SK-N-SH (cell line): Measurements from ENCODE around the gene TSC22D1. TPM values are rescaled to one million over a fixed set of nuclear protein-coding genes. Genes with fewer than 3 reads are reported as not detected.
A peak's percentile ranks its signal among the peaks of the same experiment; 100 is the strongest.

Source experiments
- CTCF ChIA-PET: fragments of 300-600, 350-600 bp; formaldehyde crosslinking; extraction: SDS; loops from one replicate; lab custom pipeline; 2021; lab: Yijun Ruan, JAX
- POLR2A ChIA-PET: fragments of 350-600 bp; sonication (Branson Sonifier 250); formaldehyde crosslinking; extraction: SDS; loops from one replicate; lab custom pipeline; 2020; ENCODE audit warnings: antibody characterized with exemption, inconsistent platforms; lab: Yijun Ruan, JAX
- DNase-seq: peaks from one replicate; pipeline ENCODE4 v3.0.0; 2012
- H2AFZ ChIP-seq: fragments of 200-600 bp; sonication (generic); 2 replicates; pipeline ENCODE4 v1.8.1; 2016; ENCODE audit warnings: antibody characterized with exemption, mild to moderate bottlenecking, low read depth
- H3F3A ChIP-seq: fragments of 200-600 bp; sonication (generic); replicated peaks from 2 replicates; pipeline ENCODE3; 2016; ENCODE audit warnings: antibody characterized with exemption, mild to moderate bottlenecking; ENCODE audit not compliant: insufficient read depth
- H3K27ac ChIP-seq, 2 experiments: fragments of 200-500 bp in 1 of 2; fragments of 200-600 bp in 1 of 2; sonication (Bioruptor generic) in 1 of 2; sonication (generic), shearing (Covaris generic) in 1 of 2; 2 replicates each; pipeline versions ENCODE4 v1.5.1 to v1.6.1; 2014 to 2016; ENCODE audit warnings: low read depth in 2 of 2, inconsistent platforms in 1 of 2, low read length in 1 of 2, mild to moderate bottlenecking in 1 of 2, mixed read lengths in 1 of 2
- H3K27me3 ChIP-seq: fragments of 200-600 bp; sonication (generic), shearing (Covaris generic); 2 replicates; pipeline ENCODE4 v1.6.1; 2016; ENCODE audit warnings: mixed run types; ENCODE audit not compliant: insufficient read depth
- H3K36me3 ChIP-seq, 2 experiments: fragments of 200-500 bp in 1 of 2; fragments of 200-600 bp in 1 of 2; sonication (Bioruptor generic) in 1 of 2; sonication (generic) in 1 of 2; replicated peaks in 1 of 2; 2 replicates each; pipeline versions ENCODE3 to v1.5.1; 2014 to 2016; ENCODE audit warnings: low read length in 1 of 2, mild to moderate bottlenecking in 1 of 2; ENCODE audit not compliant: insufficient read depth in 2 of 2, control insufficient read depth in 1 of 2
- H3K4me1 ChIP-seq, 2 experiments: fragments of 200-500 bp in 1 of 2; fragments of 200-600 bp in 1 of 2; sonication (Bioruptor generic) in 1 of 2; sonication (generic), shearing (Covaris generic) in 1 of 2; 2 replicates each; pipeline versions ENCODE4 v1.5.1 to v1.6.1; 2014 to 2016; ENCODE audit warnings: low read depth in 1 of 2, low read length in 1 of 2, mixed run types in 1 of 2; ENCODE audit not compliant: insufficient read depth in 2 of 2, control insufficient read depth in 1 of 2
- H3K4me2 ChIP-seq: fragments of 200-600 bp; sonication (generic), shearing (Covaris generic); 2 replicates; pipeline ENCODE4 v1.6.1; 2017; ENCODE audit warnings: mixed run types
- H3K4me3 ChIP-seq, 2 experiments: fragments of 200-500 bp in 1 of 2; fragments of 200-600 bp in 1 of 2; sonication (Bioruptor generic) in 1 of 2; sonication (generic), shearing (Covaris generic) in 1 of 2; 2 replicates each; pipeline versions ENCODE4 v1.5.1 to v1.8.1; 2014 to 2016; ENCODE audit warnings: low read depth in 2 of 2, inconsistent platforms in 1 of 2, low read length in 1 of 2, mild to moderate bottlenecking in 1 of 2, mixed read lengths in 1 of 2, moderate library complexity in 1 of 2
- H3K79me2 ChIP-seq: fragments of 200-600 bp; sonication (generic); 2 replicates; pipeline ENCODE4 v1.8.1; 2017; ENCODE audit warnings: mild to moderate bottlenecking; ENCODE audit not compliant: insufficient read depth
- H3K9ac ChIP-seq: fragments of 200-600 bp; sonication (generic); 2 replicates; pipeline ENCODE4 v1.6.1; 2017; ENCODE audit warnings: mixed run types
- H3K9me2 ChIP-seq: fragments of 200-600 bp; sonication (generic); 2 replicates; pipeline ENCODE4 v1.6.1; 2017; ENCODE audit warnings: mixed run types
- H3K9me3 ChIP-seq: fragments of 200-600 bp; sonication (generic); 2 replicates; pipeline ENCODE4 v1.6.1; 2017; ENCODE audit warnings: mixed run types, mild to moderate bottlenecking, moderate library complexity
- H4K20me1 ChIP-seq: fragments of 200-600 bp; sonication (generic); 2 replicates; pipeline ENCODE4 v1.6.1; 2017; ENCODE audit warnings: mild to moderate bottlenecking, mixed run types; ENCODE audit not compliant: insufficient read depth
- CHD2 ChIP-seq: fragments of 150-350 bp; IDR thresholded peaks from 2 replicates; pipeline ENCODE4 v1.6.1; 2018; ENCODE audit warnings: low read length; ENCODE audit not compliant: partially characterized antibody
- EP300 ChIP-seq, 2 experiments: IDR thresholded peaks; 2 replicates each; pipeline versions ENCODE4 v1.4.0 to v1.6.1; 2012; ENCODE audit warnings: borderline replicate concordance in 1 of 2, low read depth in 1 of 2, low read length in 1 of 2
- FOSL2 ChIP-seq: IDR thresholded peaks from 2 replicates; pipeline ENCODE4 v1.4.0; 2012; ENCODE audit warnings: low read depth, mild to moderate bottlenecking, moderate library complexity, borderline replicate concordance
- FOXM1 ChIP-seq: IDR thresholded peaks from 2 replicates; pipeline ENCODE4 v1.4.0; 2012; ENCODE audit warnings: low read depth, mild to moderate bottlenecking
- GABPA ChIP-seq: IDR thresholded peaks from 2 replicates; pipeline ENCODE4 v1.4.0; 2012; ENCODE audit warnings: low read depth, mild to moderate bottlenecking
- MXI1 ChIP-seq: IDR thresholded peaks from 2 replicates; pipeline ENCODE4 v1.6.1; 2012; ENCODE audit warnings: mild to moderate bottlenecking, low read depth, low read length, improper control_type of control experiment
- NRF1 ChIP-seq: IDR thresholded peaks from 2 replicates; pipeline ENCODE4 v1.6.1; 2012; ENCODE audit warnings: low read depth, mild to moderate bottlenecking, low read length
- POLR2AphosphoS5 ChIP-seq: IDR thresholded peaks from 2 replicates; pipeline ENCODE4 v1.6.1; 2012; ENCODE audit warnings: low read depth, low read length
- RCOR1 ChIP-seq: fragments of 150-350 bp; IDR thresholded peaks from 2 replicates; pipeline ENCODE4 v1.6.1; 2017; ENCODE audit warnings: antibody characterized with exemption, low read length
- RXRA ChIP-seq: IDR thresholded peaks from 2 replicates; pipeline ENCODE4 v1.4.0; 2012; ENCODE audit warnings: low read depth, mild to moderate bottlenecking, borderline replicate concordance
- SIN3A ChIP-seq: IDR thresholded peaks from 2 replicates; pipeline ENCODE4 v1.6.1; 2012; ENCODE audit warnings: low read depth, mild to moderate bottlenecking, low read length, moderate library complexity, borderline replicate concordance
- SMC3 ChIP-seq: IDR thresholded peaks from 2 replicates; pipeline ENCODE4 v1.6.1; 2012; ENCODE audit warnings: low read depth, low read length, improper control_type of control experiment
- TAF1 ChIP-seq: IDR thresholded peaks from 2 replicates; pipeline ENCODE4 v1.6.1; 2012; ENCODE audit warnings: low read depth, mild to moderate bottlenecking, low read length, moderate library complexity, borderline replicate concordance
- TCF12 ChIP-seq: IDR thresholded peaks from 2 replicates; pipeline ENCODE4 v1.4.0; 2012
- TEAD4 ChIP-seq: IDR thresholded peaks from 2 replicates; pipeline ENCODE4 v1.4.0; 2012; ENCODE audit warnings: mild to moderate bottlenecking, borderline replicate concordance; ENCODE audit not compliant: insufficient read depth
- USF1 ChIP-seq: IDR thresholded peaks from 2 replicates; pipeline ENCODE4 v1.4.0; 2012; ENCODE audit warnings: low read depth, borderline replicate concordance
- YY1 ChIP-seq: IDR thresholded peaks from 2 replicates; pipeline ENCODE4 v1.4.0; 2012; ENCODE audit warnings: low read depth, mild to moderate bottlenecking
- ZBTB33 ChIP-seq: IDR thresholded peaks from 2 replicates; pipeline ENCODE4 v1.4.0; 2012; ENCODE audit warnings: low read depth, borderline replicate concordance
- WGBS: methylation state at CpG from one replicate; pipeline ENCODE4 v1.1.6; 2017; ENCODE audit warnings: low lambda C conversion rate; 5-methylcytosine and 5-hydroxymethylcytosine counted together
- polyA plus RNA-seq, 3 experiments: library from polyadenylated mRNA; depleted of rRNA; stranded (reverse); fragments of >200 nt; gene quantifications; 2 replicates each; pipeline ENCODE4 v1.2.3, GENCODE V29; 2012
- TF ChIP-seq, protein P1 (sequence below): IDR thresholded peaks from 2 replicates; pipeline ENCODE4 v1.4.0; 2012; ENCODE audit warnings: low read depth

The TSC22D1 gene
- polyA plus RNA-seq, 1 of the 3 experiments (the other 2 are of a cell fraction), result 137 TPM

DNA sequence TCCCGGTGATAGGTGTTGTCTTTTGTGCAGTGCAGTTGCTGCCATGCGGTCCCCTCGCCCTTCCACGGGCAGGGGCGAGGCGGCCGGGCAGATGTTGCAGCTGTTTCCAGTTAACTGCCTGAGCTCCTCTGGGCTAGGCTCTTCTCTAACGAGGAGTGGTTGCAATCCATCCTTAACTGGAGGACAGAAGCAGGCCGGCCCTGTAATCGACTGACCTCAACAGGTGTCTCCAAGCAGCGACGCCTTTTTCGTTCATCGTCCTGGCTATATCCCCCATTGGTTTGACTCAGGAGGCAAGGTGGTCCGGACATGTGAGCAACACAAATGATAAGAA lies 1.9 kb upstream of the TSC22D1 start:
- Histone ChIP-seq H3K4me2 (peak overlapping the region; percentile 96), H3K9me2 (no peaks in the 10 kb centered on the region), H3K9ac (peak overlapping the region; percentile 96), H3K79me2 (peaks cover 37% of the 10 kb centered on the region), H3K9me3 (no peaks in the 10 kb centered on the region), H2AFZ (peak overlapping the region; percentile 35; the same call in 1 of the 2 replicates), H3K27ac (peak overlapping the region; percentile 91 to 99), H3F3A (peaks cover 6% of the 10 kb centered on the region), H3K4me1 (peaks cover 4 to 28% of the 10 kb centered on the region in 2 experiments; a peak in 2 of 4 replicates), H3K27me3 (no peaks in the 10 kb centered on the region), H4K20me1 (peaks cover 28% of the 10 kb centered on the region), H3K36me3 (peaks cover 11 to 23% of the 10 kb centered on the region in 2 experiments), H3K4me3 (peak overlapping the region; percentile 83 to 89)
- CTCF ChIA-PET, result interaction anchor here (1.7 kb wide), 1 partner anchor 95 kb away, joined by 5 read pairs; no protein-coding TSS in a partner anchor
- TF ChIP-seq FOSL2, result no peak
- no peak for TF ChIP-seq NRF1
- TF ChIP-seq TCF12, result peak; percentile 38; the same call in 1 of the 2 replicates
- peak; percentile 7; the same call in 1 of the 2 replicates for TF ChIP-seq POLR2AphosphoS5
- TF ChIP-seq SIN3A, result 0 out of 2 replicates have a peak, but pooled peaks have one; percentile 11
- TF ChIP-seq, protein P1, sequence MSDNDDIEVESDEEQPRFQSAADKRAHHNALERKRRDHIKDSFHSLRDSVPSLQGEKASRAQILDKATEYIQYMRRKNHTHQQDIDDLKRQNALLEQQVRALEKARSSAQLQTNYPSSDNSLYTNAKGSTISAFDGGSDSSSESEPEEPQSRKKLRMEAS, result peak; percentile 9; the same call in 1 of the 2 replicates
- 0 out of 2 replicates have a peak, but pooled peaks have one; percentile 3 for TF ChIP-seq TAF1
- TF ChIP-seq YY1, result no peak
- WGBS, result 5% methylated on average over 6 of the region's 15 CpGs
- POLR2A ChIA-PET, result interaction anchor here (0.7 kb wide), 1 partner anchor 12 kb away, joined by 3 read pairs; no protein-coding TSS in a partner anchor
- peak; percentile 79 for DNase-seq

- CTCF ChIA-PET, result interaction anchor here (1.7 kb wide), 1 partner anchor 94 kb away, joined by 5 read pairs; no protein-coding TSS in a partner anchor
- no peaks in the 10 kb centered on the region for H3K9me3 ChIP-seq
- H3K9me2 ChIP-seq, result no peaks in the 10 kb centered on the region
- WGBS, result 0% methylated on average over 18 of the region's 94 CpGs
- peak overlapping the region; percentile 91 to 99 for H3K27ac ChIP-seq
- peaks cover 34% of the 10 kb centered on the region for H4K20me1 ChIP-seq
- H3K9ac ChIP-seq, result peak overlapping the region; percentile 96
- H3K4me1 ChIP-seq, result peaks cover 4 to 31% of the 10 kb centered on the region in 2 experiments; a peak in 2 of 4 replicates
- peak overlapping the region; percentile 96 for H3K4me2 ChIP-seq
- H3K79me2 ChIP-seq, result peaks cover 43% of the 10 kb centered on the region
- no peaks in the 10 kb centered on the region for H3K27me3 ChIP-seq
- H3F3A ChIP-seq, result peaks cover 3% of the 10 kb centered on the region
- peaks cover 11 to 27% of the 10 kb centered on the region in 2 experiments for H3K36me3 ChIP-seq
- peak overlapping the region; percentile 35; the same call in 1 of the 2 replicates for H2AFZ ChIP-seq
- H3K4me3 ChIP-seq, result peak overlapping the region; percentile 83 to 89
- POLR2A ChIA-PET, result interaction anchor here (0.7 kb wide), 1 partner anchor 12 kb away, joined by 3 read pairs; no protein-coding TSS in a partner anchor
- peak; percentile 96 for DNase-seq
- peak; percentile 57; the same call in 1 of the 2 replicates for TF ChIP-seq SIN3A
- peak; percentile 95 for TF ChIP-seq CHD2
- TF ChIP-seq FOXM1, result no peak
- 0 out of 2 replicates have a peak, but pooled peaks have one; percentile 49 for TF ChIP-seq ZBTB33
- TF ChIP-seq TAF1, result peak; percentile 41
- TF ChIP-seq YY1, result peak; percentile 61; the same call in 1 of the 2 replicates
- 0 out of 2 replicates have a peak, but pooled peaks have one; percentile 2 for TF ChIP-seq SMC3
- TF ChIP-seq MXI1, result 0 out of 2 replicates have a peak, but pooled peaks have one; percentile 13
- peak; percentile 3; the same call in 1 of the 2 replicates for TF ChIP-seq RCOR1
- TF ChIP-seq NRF1, result peak; percentile 70
- peak in 1 of 2 experiments; percentile 4; a peak in 1 of 4 replicates for TF ChIP-seq EP300 (IDR thresholded peaks at IDR 0.05; ENCODE audit: borderline replicate concordance in 1 of 2, low read depth in 1 of 2, low read length in 1 of 2)
- peak; percentile 33; the same call in 1 of the 2 replicates for TF ChIP-seq GABPA
- 0 out of 2 replicates have a peak, but pooled peaks have one; percentile 20 for TF ChIP-seq FOSL2
- TF ChIP-seq, protein P1, result peak; percentile 37
- no peak for TF ChIP-seq RXRA
- TF ChIP-seq USF1, result no peak
- peak; percentile 76 for TF ChIP-seq POLR2AphosphoS5
- no peak for TF ChIP-seq TEAD4
These were observed 1.3 kb upstream of the TSC22D1 start for GRCh38 chr13:44577236-44578066.
